Measurements from ENCODE around the gene PRDM10.

The PRDM10 gene

DNA sequence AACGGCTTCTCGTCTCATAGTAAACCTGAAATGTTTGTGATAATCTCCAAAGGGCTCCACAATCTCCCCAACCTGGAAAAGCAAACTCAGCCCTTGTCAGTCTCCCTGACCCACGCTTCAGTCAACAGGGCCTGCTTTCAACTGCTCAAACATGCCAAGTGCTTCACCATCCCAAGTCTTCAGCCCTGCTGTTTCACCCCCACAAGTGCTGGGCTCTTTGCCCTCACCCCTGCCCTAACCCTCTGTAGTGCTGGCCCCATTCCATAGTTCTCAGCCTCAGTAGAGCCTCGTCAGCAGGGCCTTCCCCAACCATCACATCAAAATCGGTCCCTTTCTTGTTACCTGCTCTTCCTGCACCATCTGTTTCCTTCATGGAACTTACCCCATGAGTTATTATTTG lies 63.9 kb downstream of the PRDM10 start:
- no peak for DNase-seq

DNA sequence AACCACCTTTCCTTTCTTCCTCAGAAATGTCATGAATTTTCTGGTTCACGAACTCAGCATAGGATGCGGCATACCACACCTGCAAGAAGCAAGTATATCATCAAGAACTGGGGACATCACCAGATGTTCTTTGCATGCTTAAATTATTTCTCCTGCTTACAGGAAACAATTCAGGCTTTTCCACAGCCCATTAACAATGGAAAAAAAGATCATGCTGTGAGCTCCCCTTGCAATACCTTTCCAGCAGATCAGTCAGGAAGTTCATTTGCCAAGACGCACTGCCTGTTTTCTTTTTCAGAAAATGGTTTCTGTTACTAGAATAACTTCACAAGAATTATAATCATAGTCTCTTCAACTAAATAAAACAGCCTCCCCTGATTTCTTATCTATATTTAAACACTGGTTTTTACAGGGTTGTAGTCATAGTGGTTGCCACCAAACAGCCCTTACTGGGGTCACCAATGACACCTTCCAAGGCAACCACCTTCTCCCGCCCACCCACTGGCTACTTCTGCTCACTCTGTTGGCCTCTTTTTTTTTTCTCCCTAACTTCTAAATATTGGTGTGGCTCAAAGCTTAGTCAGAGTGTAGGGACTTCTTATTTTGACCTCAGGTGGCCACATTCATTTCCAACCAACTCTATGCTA lies 64.9 kb downstream of the PRDM10 start:
- DNase-seq, result no peak

DNA sequence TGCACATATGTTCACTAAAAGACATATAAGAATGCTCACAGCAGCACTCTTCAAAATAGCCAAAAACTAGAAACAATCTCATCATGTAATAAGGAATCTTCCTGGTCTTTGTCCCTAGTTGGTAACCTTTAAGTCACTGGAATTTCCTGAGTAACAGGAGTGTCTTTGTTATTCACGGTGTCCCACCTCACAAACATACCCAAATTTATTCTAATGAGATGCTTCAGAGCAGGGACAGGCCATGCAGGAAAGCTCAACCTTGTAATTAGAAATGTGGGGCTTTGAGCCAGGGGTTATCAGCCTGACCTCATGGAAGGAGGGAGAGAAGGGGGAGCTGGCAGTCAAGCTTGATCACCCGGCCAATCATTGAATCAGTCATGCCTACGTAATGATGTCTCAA lies 66.9 kb downstream of the PRDM10 start:
- no peak for DNase-seq

DNA sequence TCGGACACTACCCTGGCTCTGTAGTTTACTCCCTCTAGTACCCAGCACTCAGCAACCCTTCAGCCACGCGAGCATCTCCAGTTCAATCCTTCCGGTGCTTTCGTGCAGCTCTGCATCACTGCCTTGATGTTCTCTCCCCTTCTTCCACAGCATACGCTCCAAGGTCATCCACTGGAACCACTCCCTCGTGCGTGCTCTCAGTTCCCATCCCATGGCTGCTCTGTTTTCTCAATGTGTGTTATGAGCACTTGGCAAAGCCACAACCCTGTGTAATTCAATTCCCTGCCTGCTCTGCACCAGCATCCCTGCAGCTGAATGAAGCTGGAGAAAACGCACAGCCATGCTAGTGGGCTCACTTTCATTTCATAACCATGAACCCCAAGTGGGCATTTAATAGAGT lies 68.7 kb downstream of the PRDM10 start:
- no peak for DNase-seq

DNA sequence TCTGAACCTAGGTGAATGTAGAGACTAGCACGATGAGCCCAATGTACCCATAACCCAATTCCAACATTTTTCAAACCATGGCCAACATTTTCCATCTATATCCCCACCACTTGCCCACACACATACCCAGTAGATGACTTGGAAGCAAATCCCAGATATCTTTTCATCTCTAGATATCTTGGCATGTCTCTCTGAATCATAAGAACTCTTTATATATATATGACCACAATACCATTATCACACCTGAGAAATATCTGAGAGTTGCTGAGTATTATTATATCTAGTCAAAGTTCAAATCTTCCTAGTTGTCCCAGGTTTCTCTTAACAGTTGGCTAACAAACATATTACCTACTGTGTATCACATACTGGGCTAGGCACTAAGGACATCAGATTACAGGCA lies 69.4 kb downstream of the PRDM10 start:
- no peak for DNase-seq

DNA sequence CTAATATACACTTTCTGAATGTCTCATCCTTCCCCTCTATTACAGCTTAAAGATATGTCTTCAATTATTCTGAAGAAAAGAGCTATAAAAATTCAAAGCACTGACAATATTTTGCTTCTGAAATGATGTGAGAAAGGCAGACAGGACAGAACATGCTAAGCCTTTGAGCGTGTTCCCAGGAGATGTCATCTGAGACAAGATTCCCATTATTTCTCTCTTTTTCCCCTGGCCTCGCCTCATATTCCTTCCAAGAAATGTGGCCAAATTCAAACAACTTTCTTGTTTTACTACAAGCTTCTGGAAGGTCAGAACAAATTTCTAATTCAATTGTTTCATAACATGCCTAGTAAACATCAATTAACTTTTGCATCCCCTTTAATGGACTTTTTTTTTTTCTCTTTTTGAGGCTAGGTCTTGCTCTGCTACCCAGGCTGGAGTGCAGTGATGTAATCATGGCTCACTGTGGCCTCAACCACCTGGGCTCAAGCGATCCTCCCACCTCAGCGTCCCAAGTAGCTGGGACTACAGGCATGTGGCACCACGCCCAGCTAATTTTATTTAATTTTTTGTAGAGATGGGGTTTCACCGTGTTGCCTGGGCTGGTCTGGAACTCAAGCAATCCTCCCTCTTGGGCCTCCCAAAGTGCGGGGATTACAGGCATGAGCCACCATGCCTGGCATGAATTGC lies 70.1 kb downstream of the PRDM10 start:
- DNase-seq, result no peak

DNA sequence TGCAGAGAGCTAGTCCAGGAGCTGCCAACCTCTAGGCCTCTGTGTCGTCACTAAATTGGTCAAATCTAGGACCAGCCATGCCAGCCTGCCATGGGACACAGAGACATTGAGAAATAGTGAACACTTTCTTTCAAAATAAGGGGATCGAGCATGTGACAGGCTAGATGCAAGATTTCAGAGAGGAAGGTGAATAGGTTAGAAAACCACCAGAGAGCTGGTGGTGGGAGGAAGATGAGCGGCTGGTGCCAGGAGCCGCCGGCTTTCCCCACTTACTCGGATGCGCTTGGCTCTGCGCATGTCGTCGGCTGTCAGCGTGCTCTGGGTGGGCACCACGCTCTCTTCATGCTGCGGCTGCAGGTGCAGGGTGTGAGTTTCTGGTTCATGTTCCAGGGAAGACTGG lies 71.9 kb downstream of the PRDM10 start:
- DNase-seq, result no peak

DNA sequence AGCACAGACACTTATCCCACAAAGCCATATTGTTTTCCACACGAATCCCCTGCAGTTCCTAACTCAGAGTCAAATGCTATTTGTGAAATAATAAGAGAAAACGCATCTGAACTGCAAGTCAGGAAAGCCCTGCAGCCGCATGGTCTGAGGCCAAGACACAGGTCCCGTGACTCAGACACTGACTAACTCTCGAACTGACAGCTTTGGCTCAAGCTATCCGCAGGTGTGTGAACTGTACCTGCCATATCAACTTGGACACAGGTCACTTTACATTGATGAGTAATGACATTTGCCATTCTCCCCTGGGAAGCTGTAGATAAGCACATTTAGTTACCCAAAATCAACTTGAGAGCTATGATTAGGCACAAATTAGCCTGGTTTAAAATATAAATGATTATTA lies 72.3 kb downstream of the PRDM10 start:
- no peak for DNase-seq

DNA sequence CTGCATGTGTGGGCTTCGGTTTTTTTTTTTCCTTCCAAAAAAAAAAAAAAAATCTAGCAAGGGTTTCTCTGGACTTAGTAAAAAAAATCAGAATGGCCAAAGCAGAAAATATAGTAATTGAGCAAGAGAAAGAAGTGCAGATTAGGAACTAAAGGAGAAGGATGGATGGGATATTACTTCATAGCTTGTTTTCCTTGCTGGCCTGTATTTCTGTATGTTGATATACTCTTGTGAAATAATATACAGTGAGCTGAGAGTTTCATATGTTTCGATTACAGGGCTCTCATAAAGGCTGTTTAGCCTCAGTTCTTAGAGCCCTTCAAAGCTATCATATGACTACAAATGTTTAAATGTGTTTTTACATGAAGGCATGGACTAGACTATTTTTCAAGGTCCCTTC lies 72.9 kb downstream of the PRDM10 start:
- DNase-seq, result no peak

DNA sequence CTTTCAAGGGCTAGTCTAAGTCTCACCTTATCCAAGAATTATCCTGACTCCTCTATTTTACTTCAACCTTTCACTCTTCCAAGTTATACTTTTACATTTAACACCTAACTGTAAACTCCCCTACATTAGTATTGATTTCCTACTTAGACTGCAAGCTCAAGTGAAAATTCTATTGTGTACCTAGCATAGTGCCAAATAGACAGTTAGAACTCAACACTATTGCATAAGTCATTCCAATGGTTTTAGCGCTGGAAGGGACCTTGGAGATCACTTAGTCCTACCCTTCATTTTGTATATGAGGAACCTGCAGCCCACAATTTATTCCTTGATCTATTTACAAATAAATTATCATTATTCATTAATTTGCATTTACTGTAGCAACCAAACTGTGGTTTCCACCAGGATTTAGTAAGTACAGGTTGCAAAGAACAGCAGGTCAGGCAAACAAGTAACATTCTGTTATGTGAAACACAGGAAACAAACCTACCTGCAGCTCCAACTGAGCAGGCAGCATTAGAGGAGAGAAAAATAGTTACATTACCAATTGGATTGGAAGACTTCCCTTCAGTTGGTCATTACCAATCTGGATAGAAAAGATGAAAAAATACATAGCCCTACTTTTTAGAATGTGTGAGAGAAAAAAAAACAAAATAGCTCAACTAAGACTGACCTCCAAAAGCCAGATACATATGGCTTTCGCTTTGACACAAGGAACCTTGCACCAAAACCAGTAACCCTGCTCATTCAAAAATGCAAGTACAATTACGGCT lies 73.5 kb downstream of the PRDM10 start:
- no peak for DNase-seq

DNA sequence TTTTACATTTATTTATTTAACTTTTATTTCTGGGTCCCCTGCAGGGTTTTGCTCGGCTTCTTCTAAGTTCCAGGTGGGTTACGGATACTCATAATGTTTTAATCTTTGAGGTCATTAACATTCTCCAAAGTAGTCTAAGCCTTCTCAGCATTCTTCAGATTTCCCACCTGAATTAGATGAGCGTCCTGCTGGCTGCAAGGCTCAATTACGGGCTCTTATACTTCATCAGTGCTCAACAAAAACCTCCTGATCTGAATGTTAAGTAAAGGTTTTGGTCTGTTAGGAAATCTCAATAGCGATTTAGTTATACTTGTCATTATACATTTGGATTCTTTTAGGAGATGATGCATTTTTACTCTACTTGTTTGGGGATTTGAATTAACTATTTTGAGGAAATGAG lies 80.0 kb downstream of the PRDM10 start:
- no peak for DNase-seq

DNA sequence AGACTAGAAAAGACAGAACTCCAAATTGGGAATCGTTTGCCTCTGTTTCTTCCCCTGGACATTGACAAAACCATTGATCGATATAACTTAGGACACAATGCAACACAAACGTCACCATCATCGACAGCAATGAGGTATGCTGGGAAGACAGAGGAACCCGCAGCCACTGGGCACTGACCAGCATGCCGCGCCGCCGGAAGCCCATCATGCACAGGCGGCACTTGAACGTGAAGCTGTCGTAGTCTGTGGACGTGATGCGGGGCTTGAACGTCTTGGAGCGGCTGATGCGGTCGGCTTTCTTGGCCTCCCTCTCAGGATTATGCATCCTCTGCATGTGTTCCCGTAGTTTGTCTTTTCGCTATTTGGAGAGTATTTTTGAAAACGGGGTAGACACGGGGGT lies 84.3 kb downstream of the PRDM10 start:
- no peak for DNase-seq

DNA sequence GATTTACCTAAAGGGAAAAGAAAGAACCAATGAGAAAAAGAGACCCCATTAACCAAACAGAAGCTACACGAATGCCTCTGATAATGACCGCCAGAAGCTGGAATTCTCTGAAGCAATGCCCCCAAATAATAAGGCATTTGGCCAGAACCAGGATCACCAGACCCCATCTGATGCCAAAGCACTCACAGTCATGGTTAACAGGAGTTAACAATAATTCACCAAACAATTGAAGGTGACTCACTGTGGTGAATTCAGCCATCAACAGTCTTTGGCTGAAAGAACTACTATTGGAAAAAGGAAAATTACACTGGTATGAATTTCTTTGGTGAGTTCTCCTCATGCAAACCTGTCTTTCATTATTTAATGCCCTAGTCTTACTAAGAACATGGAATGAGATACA lies 85.4 kb downstream of the PRDM10 start:
- DNase-seq, result no peak

DNA sequence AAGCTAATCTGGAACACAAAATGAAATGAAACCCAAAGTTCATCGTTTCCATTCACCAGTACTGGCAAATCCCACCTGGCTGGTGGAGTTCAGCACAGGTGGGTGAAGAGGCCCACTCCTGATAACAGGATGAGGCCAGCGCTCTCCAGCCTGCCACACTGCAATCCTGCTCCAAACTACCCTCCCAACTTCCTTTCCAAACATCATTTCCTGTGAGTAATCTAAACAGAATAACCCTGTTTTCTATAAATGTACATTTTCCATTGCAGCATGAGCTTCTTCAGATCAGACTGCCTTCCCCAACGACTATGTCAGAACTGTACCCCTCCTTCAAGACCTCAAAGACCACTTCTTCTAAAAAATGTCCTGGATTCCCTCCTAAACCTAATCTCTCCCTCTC lies 91.3 kb downstream of the PRDM10 start:
- no peak for DNase-seq

DNA sequence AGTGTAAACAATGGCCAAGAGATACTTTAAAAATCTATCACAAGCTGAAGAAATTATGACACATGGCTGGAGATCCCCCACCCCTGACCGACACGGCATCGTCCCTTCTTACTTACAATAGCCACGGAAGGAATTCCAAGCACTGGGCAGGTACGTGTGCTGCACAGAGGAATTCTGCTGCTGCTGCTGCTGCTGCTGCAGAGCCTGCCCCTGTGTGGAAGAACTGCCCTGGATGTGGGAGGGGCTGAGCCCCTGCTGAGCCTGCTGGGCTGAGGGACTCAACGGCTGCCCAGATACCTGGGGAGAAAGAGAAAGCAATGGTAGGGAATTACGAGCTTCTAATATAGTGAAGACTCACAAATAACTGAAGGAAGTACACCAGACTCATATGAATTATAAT lies 92.3 kb downstream of the PRDM10 start:
- no peak for DNase-seq

DNA sequence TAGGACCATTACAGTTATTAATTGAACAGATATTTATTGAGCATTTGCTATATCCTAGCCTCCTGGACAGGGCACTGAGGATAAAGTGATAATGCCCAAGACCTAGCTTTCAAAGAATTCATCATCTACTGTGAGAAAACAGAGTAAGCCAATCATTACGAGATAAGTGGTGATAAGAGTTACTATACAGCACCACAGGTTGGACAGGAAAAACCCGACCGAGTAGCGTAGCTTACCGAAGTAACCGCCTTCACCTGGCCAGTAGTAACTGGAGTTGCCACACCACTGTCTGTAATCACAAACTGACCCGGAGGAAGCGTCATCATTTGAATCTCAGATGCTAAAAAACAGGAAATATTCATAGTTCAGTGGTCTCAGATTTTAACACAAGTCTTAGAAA lies 97.2 kb downstream of the PRDM10 start:
- DNase-seq, result no peak

DNA sequence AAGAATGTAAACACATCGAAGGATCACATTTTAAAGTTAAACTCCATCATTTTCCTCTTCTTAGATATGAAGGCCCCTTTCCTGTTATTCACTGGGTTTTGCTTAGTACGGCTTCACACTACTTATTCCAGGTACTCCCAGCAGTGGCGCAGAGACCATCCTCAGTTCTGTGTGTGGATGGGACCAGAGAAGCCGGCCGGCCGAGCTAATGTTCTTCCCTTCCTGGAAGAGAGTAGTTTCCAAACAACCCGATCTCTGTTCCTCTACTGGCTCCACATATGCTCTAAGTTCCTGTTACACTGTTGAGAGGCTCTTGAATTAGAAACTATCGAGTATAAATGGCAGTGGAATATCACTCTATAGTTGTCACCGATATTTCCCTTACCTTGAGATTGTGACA lies 106.6 kb downstream of the PRDM10 start:
- DNase-seq, result no peak

DNA sequence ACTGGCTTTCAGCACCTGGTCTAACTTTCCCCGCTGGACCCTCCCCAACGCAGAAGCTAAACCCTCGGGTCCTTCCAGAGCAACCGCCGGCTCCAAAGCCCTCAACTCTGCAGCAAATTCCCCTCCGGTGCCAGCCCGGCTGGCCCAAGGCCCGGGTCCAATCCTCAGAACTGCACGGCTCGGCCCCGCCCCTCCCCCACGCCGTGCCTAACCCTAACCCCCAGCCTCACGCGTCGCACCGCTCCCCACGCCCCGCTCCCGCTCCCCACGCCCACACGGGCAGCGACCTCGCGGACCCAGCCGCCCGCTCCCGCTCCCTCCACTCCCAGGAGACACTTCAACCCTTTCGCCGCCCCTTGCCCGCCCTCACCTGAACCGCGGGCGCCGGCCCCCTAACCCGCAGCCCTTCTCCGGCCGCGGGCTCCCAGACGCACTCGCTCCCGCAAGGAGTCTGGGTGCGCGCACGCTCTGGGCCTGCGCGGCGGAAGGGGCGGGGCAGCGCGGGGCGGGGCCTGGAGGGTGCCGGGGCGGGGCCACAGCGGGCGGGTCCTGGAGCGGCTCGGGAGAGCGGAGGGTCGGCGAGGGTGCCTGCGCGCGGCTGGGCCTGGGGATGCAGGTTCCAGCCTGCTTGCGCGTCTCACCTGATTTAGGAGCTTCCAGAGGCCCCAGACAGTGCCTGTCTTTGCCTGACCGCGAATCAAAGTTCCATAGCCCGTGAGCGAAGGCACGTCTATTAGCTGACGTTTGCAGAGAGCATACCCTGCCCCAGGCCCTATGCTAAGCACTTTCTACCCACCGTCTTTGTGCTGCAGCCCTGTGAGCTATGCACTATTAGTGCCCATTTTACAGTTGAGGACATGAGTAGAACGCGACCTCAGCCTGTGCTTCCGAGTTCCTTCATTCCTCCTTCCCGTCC lies 107.3 kb downstream of the PRDM10 start, which contains the start of gene NFRKB:
NFRKB (minus strand) TSS at position 453 of the 916 bp plus-strand sequence. CDS start 2,729 bp downstream, outside the sequence.
- DNase-seq, result peak; percentile 30

DNA sequence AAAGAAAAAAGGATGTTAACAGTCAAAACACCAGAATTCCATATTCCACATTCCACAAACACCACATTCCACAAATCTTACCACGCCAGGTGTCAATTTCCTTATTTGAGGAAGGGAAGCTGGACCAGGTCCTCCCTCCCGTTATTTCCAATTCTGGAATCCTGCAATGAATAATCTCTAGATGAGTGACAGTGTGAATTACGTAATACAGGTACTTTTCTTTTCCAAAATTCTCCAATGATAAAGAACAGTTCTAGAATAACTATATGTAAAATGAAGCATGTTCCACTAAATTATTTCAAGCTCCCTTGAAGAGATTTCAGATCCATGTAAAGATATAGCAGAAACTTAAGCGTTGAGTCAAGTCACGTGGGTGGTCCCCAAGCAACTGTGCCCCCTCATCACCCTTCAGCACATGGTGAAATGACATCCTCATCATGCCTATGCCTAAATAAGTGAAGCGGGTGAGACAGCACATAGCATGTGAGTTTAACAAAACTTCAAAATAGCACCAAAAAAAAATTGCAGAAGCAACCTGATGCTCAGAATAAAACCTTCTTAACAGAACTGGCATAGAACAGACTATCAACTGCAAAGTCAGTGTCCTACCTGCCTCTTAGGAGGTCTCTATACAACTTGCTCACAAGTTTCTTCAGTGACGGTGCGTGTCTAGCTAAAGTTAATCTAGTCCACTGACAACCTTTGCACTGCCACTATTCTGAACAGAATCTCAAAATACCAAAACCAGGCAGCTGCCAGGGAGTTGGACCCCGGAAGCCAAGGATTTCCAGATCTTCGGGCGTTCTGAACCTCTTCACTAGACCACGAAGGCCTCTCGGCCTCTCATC lies 108.1 kb downstream of the PRDM10 start:
- no peak for DNase-seq

DNA sequence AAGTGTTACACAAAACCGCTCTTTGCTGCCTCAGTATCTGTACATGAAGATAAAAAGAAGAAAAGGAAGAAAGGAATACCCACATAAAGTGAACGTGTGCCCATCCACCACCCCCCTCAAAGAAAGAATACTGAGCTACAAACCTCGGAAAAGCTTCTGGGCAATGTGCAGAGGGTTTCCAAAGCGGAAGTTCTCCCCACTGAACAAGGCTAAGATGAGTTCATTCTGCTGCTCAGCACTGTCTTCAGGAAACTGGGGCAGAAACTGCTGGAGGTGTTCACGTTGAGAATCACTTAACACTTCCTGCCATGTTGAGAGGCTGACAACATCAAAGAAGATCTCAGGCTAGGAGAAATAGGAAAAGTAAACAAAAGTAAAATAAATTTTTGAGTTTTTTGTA lies 114.2 kb downstream of the PRDM10 start:
- DNase-seq, result no peak

DNA sequence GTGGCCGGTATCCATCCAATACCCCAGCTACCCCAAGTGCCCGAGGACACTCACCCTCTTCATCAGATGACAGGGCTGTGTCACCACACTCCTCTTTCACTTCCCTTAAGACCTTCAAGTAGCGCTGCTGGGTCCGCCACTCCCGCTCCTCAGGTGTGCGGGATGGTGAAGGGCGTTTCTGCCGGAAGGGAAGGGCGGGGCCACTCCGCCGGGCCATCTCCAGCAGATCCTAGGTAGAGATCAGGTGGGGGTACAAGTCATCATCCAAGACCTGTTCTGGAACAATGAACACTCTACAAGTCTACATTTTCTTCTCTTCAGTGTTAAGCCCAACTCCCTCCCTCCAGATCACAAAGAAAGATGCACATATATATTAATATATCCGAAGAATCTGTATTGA lies 117.3 kb downstream of the PRDM10 start:
- no peak for DNase-seq

DNA sequence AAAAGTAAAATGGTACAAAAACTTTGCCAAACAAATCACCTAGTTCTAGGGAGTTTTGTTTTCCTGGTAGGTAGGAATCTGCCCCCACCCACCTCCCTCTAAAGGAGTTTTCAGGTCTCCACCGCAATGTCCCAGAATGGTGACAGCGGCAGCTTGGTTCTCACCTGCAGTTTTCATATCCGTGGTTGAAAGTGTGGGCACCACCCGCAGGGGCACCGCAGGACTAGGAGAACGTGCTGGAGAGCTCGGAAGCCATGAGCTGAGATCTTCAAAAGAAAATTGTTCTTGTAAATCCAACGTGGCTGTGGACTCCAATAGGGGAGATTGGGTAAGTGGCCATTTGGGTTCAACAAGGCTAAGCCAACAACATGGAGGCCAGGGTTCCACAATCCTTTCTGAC lies 118.1 kb downstream of the PRDM10 start:
- no peak for DNase-seq
